OCI-LY1 (cell line): ENCODE data around the gene CHCHD10.

Source experiments
- H2AFZ ChIP-seq: fragments of 200-600 bp; sonication (generic), shearing (Covaris generic); 2 replicates; pipeline ENCODE4 v1.6.0; 2014; ENCODE audit warnings: antibody characterized with exemption, mild to moderate bottlenecking, low read length
- H3F3A ChIP-seq: fragments of 200-600 bp; sonication (generic), shearing (Covaris generic); 2 replicates; pipeline ENCODE4 v1.6.0; 2014; ENCODE audit warnings: mild to moderate bottlenecking, antibody characterized with exemption, low read length, moderate library complexity; ENCODE audit not compliant: insufficient read depth
- H3K27ac ChIP-seq: fragments of 200-600 bp; sonication (generic); 2 replicates; pipeline ENCODE4 v1.5.1; 2014; ENCODE audit warnings: low read length, mixed run types, mild to moderate bottlenecking, low read depth; ENCODE audit not compliant: poor library complexity, severe bottlenecking
- H3K27me3 ChIP-seq: fragments of 200-600 bp; sonication (generic); 2 replicates; pipeline ENCODE4 v1.6.0; 2014; ENCODE audit warnings: antibody characterized with exemption, mild to moderate bottlenecking, low read length, moderate library complexity; ENCODE audit not compliant: insufficient read depth
- H3K36me3 ChIP-seq: fragments of 200-600 bp; sonication (generic); 2 replicates; pipeline ENCODE4 v1.6.1; 2014; ENCODE audit warnings: mild to moderate bottlenecking, antibody characterized with exemption, low read length, moderate library complexity, mixed read lengths; ENCODE audit not compliant: insufficient read depth
- H3K4me1 ChIP-seq: fragments of 200-600 bp; sonication (generic); 2 replicates; pipeline ENCODE4 v1.5.1; 2014; ENCODE audit warnings: mild to moderate bottlenecking, low read length, moderate library complexity; ENCODE audit not compliant: insufficient read depth, severe bottlenecking
- H3K4me2 ChIP-seq: fragments of 200-600 bp; sonication (generic), shearing (Covaris generic); 2 replicates; pipeline ENCODE4 v1.6.1; 2014; ENCODE audit warnings: low read length
- H3K4me3 ChIP-seq: fragments of 200-600 bp; sonication (generic); 2 replicates; pipeline ENCODE4 v1.5.1; 2014; ENCODE audit warnings: low read length, low read depth, mild to moderate bottlenecking, mixed read lengths; ENCODE audit not compliant: poor library complexity, severe bottlenecking
- H3K79me2 ChIP-seq: fragments of 200-600 bp; shearing (Covaris generic); 2 replicates; pipeline ENCODE4 v1.6.1; 2016; ENCODE audit warnings: mixed run types, low read length, mixed read lengths; ENCODE audit not compliant: insufficient read depth
- H3K9ac ChIP-seq: fragments of 200-600 bp; sonication (generic), shearing (Covaris generic); 2 replicates; pipeline ENCODE4 v1.6.1; 2014; ENCODE audit warnings: mild to moderate bottlenecking, low read length, mixed read lengths
- H3K9me2 ChIP-seq: fragments of 200-600 bp; sonication (generic), shearing (Covaris generic); 2 replicates; pipeline ENCODE4 v1.6.1; 2014; ENCODE audit warnings: low read depth, mild to moderate bottlenecking, low read length, mixed read lengths
- H3K9me3 ChIP-seq: fragments of 200-600 bp; shearing (Covaris generic); 2 replicates; pipeline ENCODE4 v1.6.1; 2014; ENCODE audit warnings: low read length, mixed read lengths
- H4K20me1 ChIP-seq: fragments of 200-600 bp; sonication (generic), shearing (Covaris generic); 2 replicates; pipeline ENCODE4 v1.6.0; 2016; ENCODE audit warnings: mild to moderate bottlenecking, low read length; ENCODE audit not compliant: insufficient read depth
- CTCF ChIP-seq: fragments of 200-600 bp; sonication (generic), shearing (Covaris generic); IDR thresholded peaks from 2 replicates; pipeline ENCODE4 v1.5.1; 2017; ENCODE audit warnings: mild to moderate bottlenecking, antibody characterized with exemption, low read length, moderate library complexity, mixed read lengths
- EZH2 ChIP-seq: fragments of 200-600 bp; sonication (generic), shearing (Covaris generic); IDR thresholded peaks from 2 replicates; pipeline ENCODE4 v1.8.0; 2017; ENCODE audit warnings: borderline replicate concordance, mixed run types, mild to moderate bottlenecking, antibody characterized with exemption, low read length, moderate library complexity, mixed read lengths

Gene CHCHD10

GRCh38 chr22:23774922-23775436 is 7.2 kb upstream of the CHCHD10 start:
- H3F3A ChIP-seq: no peaks in the 10 kb centered on the region
- no peaks in the 10 kb centered on the region for H3K9me3 ChIP-seq
- no peak overlapping the region for H3K4me3 ChIP-seq
- no peak for TF ChIP-seq CTCF
- TF ChIP-seq EZH2: no peak
- no peaks in the 10 kb centered on the region for H4K20me1 ChIP-seq
- peaks cover 16% of the 10 kb centered on the region for H3K4me1 ChIP-seq
- H3K36me3 ChIP-seq: no peaks in the 10 kb centered on the region
- H3K79me2 ChIP-seq: no peaks in the 10 kb centered on the region
- H2AFZ ChIP-seq: no peak overlapping the region
- H3K27me3 ChIP-seq: 0 out of 2 replicates have a peak, but pooled peaks cover 4% of the 10 kb centered on the region
- no peaks in the 10 kb centered on the region for H3K9me2 ChIP-seq
- H3K4me2 ChIP-seq: no peak overlapping the region
- no peak overlapping the region for H3K9ac ChIP-seq
- no peak overlapping the region for H3K27ac ChIP-seq

- no peak overlapping the region for H3K27ac ChIP-seq
- no peak overlapping the region for H3K4me3 ChIP-seq
- no peaks in the 10 kb centered on the region for H3F3A ChIP-seq
- no peaks in the 10 kb centered on the region for H3K79me2 ChIP-seq
- no peak for TF ChIP-seq EZH2
- no peak for TF ChIP-seq CTCF
- no peaks in the 10 kb centered on the region for H4K20me1 ChIP-seq
- no peak overlapping the region for H3K9ac ChIP-seq
- H3K4me2 ChIP-seq: no peak overlapping the region
- H3K36me3 ChIP-seq: no peaks in the 10 kb centered on the region
- H3K9me3 ChIP-seq: no peaks in the 10 kb centered on the region
- H2AFZ ChIP-seq: no peak overlapping the region
- peaks cover 23% of the 10 kb centered on the region for H3K4me1 ChIP-seq
- H3K27me3 ChIP-seq: 0 out of 2 replicates have a peak, but pooled peaks cover 4% of the 10 kb centered on the region
- no peaks in the 10 kb centered on the region for H3K9me2 ChIP-seq
Observed at GRCh38 chr22:23774114-23774921, 6.5 kb upstream of the CHCHD10 start.

DNA sequence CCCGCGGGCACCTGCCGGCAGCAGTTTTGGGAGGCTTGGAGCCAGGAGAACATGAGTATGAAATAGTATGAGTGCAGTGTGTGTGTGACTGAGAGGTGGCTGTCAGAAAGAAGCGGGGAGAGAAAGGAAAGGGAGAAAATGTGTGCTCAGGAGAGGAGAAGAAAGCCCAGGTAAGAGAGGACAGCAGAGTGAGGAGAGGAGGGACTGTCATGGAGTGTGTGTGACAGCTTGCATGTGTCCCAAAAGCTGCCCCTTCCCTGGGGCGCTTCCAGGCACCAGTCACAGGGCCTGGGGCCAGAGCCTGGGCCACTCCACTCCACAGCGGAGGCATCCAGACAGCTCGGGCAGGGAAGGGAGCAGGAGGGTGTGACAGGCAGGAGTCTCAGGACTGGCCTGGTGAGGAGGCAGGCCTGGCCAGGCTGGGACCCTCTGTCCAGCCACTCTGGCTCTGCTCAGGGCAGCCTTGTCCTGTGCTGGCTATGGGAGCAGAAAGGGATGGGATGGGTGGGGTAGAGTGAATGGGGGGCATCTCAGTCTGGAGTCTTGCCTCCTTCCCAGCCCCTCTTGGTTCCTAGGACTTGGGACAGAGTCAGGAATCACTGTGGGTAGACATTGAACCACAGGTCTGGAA is 5.8 kb upstream of the CHCHD10 start:
- 0 out of 2 replicates have a peak, but pooled peaks cover 4% of the 10 kb centered on the region for H3K27me3 ChIP-seq
- H3K4me1 ChIP-seq: peaks cover 30% of the 10 kb centered on the region
- peak overlapping the region; percentile 51; the same call in 1 of the 2 replicates for H3K9ac ChIP-seq
- H3K79me2 ChIP-seq: no peaks in the 10 kb centered on the region
- H3F3A ChIP-seq: no peaks in the 10 kb centered on the region
- H4K20me1 ChIP-seq: no peaks in the 10 kb centered on the region
- no peaks in the 10 kb centered on the region for H3K36me3 ChIP-seq
- peak overlapping the region; percentile 53 for H3K4me3 ChIP-seq
- H3K9me3 ChIP-seq: no peaks in the 10 kb centered on the region
- H3K4me2 ChIP-seq: peak overlapping the region; percentile 73
- H3K27ac ChIP-seq: no peak overlapping the region
- TF ChIP-seq CTCF (no peak), EZH2 (no peak)
- no peak overlapping the region for H2AFZ ChIP-seq
- H3K9me2 ChIP-seq: no peaks in the 10 kb centered on the region
